Activated T-helper 2 cell treated with anti-CD3 and anti-CD28 coated beads, Interferon-gamma antibody, Interleukin-2, Interleukin-4, amounts not matched to agents 10 μg/mL and 5 μg/mL and 100 μg/mL, durations not matched to agents 14 hours and 24 hours and 36 hours (primary cell): ENCODE measurements around the gene PATJ. TPM values are rescaled to one million over a fixed set of nuclear protein-coding genes. Genes with fewer than 3 reads are reported as not detected.

Source experiments
- total RNA-seq: library from RNA; stranded (reverse); gene quantifications from 2 replicates; pipeline ENCODE4 v1.2.3, GENCODE V29; 2022

The PATJ gene
- total RNA-seq, 1 donor from 2014 or later: 3.4 TPM

Other genes with a start within 250 kb of the PATJ start
- 32.3 and 32.6 TPM in 2 replicates for gene TM2D1, start 17.3 kb upstream of the PATJ start, total RNA-seq